ENCODE results near the gene RPS6KA2. TPM values are rescaled to one million over a fixed set of nuclear protein-coding genes. Genes with fewer than 3 reads are reported as not detected.

RPS6KA2 gene
- 68.8 and 74.4 TPM in 2 replicates for total RNA-seq

DNA sequence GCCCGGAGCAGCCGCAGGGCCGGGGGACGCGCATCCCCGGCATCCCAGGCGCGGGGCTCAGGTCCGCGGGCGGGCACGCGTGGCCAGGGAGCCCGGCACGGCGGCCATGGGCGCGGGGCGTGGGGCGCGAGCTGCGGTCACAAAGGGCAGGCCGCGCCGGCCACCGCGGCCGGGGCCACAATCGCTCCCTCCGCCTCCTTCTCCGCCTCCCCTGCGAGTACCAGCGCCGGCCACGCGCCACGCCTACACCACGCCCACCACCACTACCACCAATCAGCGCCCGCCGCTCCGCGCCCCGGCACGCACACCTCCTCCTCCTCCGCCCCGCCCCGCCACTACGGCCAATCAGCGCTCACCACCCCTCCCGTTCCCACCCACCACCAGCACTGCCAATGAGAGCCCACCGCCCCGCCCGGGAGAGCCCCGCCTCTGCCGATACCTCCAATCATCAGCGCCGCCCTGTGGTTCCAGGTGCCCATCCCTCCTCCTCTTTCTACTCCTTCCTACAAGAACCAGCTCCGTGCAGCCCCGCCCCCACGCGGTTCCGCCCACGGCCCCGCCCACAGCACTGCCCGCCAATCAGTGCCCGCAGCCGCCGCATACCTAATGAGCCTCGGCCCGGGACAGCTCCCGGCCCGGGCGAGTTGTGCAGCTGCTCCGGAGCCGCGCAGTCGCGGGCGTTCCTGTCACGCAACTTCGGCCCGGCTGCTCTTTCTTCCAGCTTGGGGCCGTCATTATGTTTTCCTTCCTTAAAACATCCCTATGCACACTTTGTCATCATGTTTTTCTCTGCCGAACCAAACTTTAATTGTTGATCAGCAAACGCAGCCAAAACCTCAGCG lies at the start of gene RPS6KA2:
RPS6KA2 (minus strand) TSS at position 219 of the 842 bp plus-strand sequence. CDS start 232 bp downstream, outside the sequence.

DNA sequence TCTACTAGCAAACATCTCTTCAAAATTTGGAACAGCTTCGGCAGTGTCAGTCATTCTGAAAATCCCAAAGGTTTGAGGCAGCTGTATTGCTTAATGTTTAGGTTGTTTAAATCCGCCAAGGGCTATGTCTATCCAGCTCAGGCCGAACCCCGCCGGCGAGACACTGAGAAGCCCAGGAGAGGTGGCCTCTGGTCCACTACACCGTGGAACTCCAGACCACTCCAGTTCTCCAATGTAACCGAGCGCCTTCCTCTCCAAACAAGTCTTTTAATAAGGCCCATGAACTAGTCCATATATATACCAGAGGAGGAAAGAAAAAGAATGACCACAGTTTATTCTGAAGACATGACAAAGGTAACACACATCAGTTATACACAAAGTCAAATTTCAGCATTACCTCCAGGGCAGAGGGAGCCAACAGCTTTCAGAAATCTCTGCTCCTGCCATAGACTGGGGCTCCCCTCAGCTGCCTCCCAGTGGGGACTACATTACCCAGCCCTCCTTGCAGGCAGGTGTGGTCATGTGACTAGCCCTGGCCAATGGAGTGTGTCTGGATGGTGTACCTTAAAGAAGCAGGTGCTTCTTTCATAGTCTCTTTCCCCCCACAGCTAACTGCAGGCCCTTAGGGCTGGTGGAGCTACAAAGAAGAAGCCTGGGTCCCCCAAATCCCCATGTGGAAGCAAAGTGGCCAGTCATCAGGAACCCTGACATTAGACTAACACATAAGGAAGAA lies 40.5 kb downstream of the RPS6KA2 start, which contains the start of gene RAMACL:
RAMACL (minus strand) TSS at position 255 of the 733 bp plus-strand sequence; CDS start at position 54, 201 bp downstream.

DNA sequence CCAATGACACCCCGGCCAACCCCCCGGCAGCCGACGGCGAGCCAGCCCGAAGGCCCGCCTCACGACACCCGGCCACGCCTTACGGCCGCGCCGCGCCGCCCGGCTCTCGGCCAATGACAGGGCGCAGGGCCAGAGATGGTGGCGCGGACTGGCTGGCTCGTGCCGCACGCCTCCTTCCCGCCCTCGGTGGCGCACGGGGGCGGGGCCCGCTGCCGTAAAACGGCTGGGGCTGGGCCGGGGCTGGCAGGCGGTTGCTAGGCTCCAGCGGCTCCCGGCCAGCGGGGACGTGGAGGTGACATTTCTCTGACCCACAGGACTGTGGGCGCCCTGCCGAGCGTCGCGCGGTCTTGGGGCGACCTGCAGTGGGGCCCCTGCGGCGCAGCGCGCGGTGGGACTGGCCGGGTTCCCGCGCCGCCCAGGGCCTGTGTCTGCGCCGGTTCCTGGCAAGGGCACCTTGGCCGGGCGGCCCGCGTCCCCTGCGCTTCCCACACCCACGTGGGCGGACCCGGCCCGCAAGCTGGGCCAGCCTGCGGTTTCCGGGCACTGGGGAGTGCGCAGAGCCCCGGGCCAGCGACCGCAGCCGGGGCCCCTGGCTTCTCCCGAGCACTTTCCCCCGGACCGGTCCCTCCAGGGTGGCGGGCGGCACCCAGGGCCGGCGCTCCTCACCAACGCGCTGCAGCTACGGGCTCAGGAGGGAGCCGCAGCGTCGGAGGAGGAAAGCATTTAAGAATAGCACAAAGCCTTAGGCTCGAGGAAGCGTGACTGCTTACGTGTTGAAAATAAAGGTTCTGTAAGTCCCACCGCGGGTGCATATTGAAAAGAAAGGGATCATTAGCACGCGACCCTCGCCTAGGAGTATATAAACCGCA lies 243.9 kb downstream of the RPS6KA2 start, which contains the start of gene MPC1:
MPC1 (minus strand) TSS at position 8 of the 869 bp plus-strand sequence. CDS start 64 bp downstream, outside the sequence.

Other genes starting within 250 kb of the RPS6KA2 start
- 30.5 and 31.8 TPM in 2 replicates for gene MPC1, start 244.3 kb downstream of the RPS6KA2 start, total RNA-seq
- gene RAMACL, start 40.6 kb downstream of the RPS6KA2 start, total RNA-seq: 1.6 and 2.4 TPM in 2 replicates

All from epithelial cell of umbilical artery (primary cell).